Activated CD4-positive, alpha-beta memory T cell treated with anti-CD3 and anti-CD28 coated beads for 36 hours (primary cell): ENCODE results near the gene WFDC2. TPM values are rescaled to one million over a fixed set of nuclear protein-coding genes. Genes with fewer than 3 reads are reported as not detected.

Experiments used
- CTCF ChIA-PET: fragments of 350-600 bp; sonication (Branson Sonifier 250); formaldehyde crosslinking; loops from one replicate; lab custom pipeline; 2021; ENCODE audit warnings: antibody characterized with exemption, inconsistent platforms; lab: Charles Lee
- POLR2A ChIA-PET: fragments of 350-600 bp; sonication (Branson Sonifier 250); formaldehyde crosslinking; loops from one replicate; lab custom pipeline; 2021; ENCODE audit warnings: antibody characterized with exemption; lab: Charles Lee
- DNase-seq: peaks from one replicate; pipeline ENCODE4 v3.0.0-alpha.2; 2020
- H3K27ac Mint-ChIP-seq: one replicate; pipeline ENCODE4 v1.8.0; 2021; ENCODE audit warnings: mixed read lengths
- H3K27me3 Mint-ChIP-seq: one replicate; pipeline ENCODE4 v1.8.0; 2021; ENCODE audit warnings: mixed read lengths
- H3K36me3 Mint-ChIP-seq: one replicate; pipeline ENCODE4 v1.8.0; 2021; ENCODE audit warnings: mixed read lengths
- H3K4me1 Mint-ChIP-seq: one replicate; pipeline ENCODE4 v1.8.0; 2021; ENCODE audit warnings: low read depth, mixed read lengths
- H3K4me3 Mint-ChIP-seq: one replicate; pipeline ENCODE4 v1.8.0; 2021; ENCODE audit warnings: mild to moderate bottlenecking, mixed read lengths
- H3K9me3 Mint-ChIP-seq: one replicate; pipeline ENCODE4 v1.8.0; 2021; ENCODE audit warnings: mixed read lengths
- intact Hi-C: fragments of 100-400 bp; cut with micrococcal nuclease; formaldehyde crosslinking; loops from one replicate; pipeline ENCODE4 v1.15.1; 2023
- total RNA-seq, 2 experiments: library from RNA; stranded (reverse); gene quantifications; one replicate each; pipeline ENCODE4 v1.2.3, GENCODE V29; 2021

The WFDC2 gene
- total RNA-seq, 2 experiments from 2014 or later, result 0.38 to 0.92 TPM

- POLR2A ChIA-PET, result no interaction called here
- no peak for DNase-seq
- intact Hi-C loops, result no loop called here
Observed at GRCh38 chr20:45452772-45453691, 16.5 kb upstream of the WFDC2 start.

DNA sequence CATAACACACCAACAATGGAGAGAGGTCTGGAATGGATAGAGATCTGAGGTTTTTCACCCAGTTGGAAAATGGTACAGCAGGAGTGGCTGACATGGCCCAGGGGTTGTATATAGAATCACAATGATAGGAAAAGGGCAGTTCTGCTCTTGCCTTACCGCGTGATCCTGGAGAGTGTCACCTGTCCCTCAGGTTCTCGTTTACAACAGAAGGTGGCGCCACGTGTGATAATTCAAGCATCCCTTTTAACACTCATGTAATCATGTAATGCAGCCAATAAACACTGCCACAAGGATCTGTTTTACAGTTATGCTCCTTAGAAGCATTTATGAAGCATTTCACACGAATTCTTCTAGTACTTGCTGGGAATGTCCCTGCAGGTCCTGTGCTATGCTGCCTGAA is 12.9 kb upstream of the WFDC2 start:
- H3K36me3 Mint-ChIP-seq, result no peaks in the 10 kb centered on the region
- intact Hi-C loops, result loop anchor here (1.0 kb wide), 1 partner anchor 315 kb away; no protein-coding TSS in a partner anchor
- DNase-seq, result peak; percentile 64
- no peak overlapping the region for H3K27ac Mint-ChIP-seq
- no peaks in the 10 kb centered on the region for H3K4me1 Mint-ChIP-seq
- CTCF ChIA-PET, result interaction anchor here (0.6 to 6.4 kb wide), 5 partner anchors 10 to 314 kb away, joined by 3 to 50 read pairs (median 4); no protein-coding TSS in a partner anchor
- H3K4me3 Mint-ChIP-seq, result no peak overlapping the region
- POLR2A ChIA-PET, result no interaction called here
- no peaks in the 10 kb centered on the region for H3K27me3 Mint-ChIP-seq
- no peaks in the 10 kb centered on the region for H3K9me3 Mint-ChIP-seq

More at GRCh38 chr20:45452772-45453691, 16.5 kb upstream of the WFDC2 start:
- Mint-ChIP-seq H3K27ac (no peak overlapping the region), H3K27me3 (peaks cover 1% of the 10 kb centered on the region), H3K9me3 (no peaks in the 10 kb centered on the region), H3K36me3 (peaks cover 3% of the 10 kb centered on the region), H3K4me1 (no peaks in the 10 kb centered on the region), H3K4me3 (no peak overlapping the region)
- CTCF ChIA-PET, result interaction anchor here (0.8 to 7.2 kb wide), 13 partner anchors 12 to 318 kb away, joined by 4 to 69 read pairs (median 8); partner anchors contain the start of gene SYS1

- CTCF ChIA-PET, result interaction anchor here (0.6 to 1.9 kb wide), 5 partner anchors 10 to 312 kb away, joined by 3 to 20 read pairs (median 4); partner anchors contain the start of gene WFDC2
- H3K27ac Mint-ChIP-seq, result no peak overlapping the region
- no peaks in the 10 kb centered on the region for H3K27me3 Mint-ChIP-seq
- no peak overlapping the region for H3K4me3 Mint-ChIP-seq
- no peaks in the 10 kb centered on the region for H3K4me1 Mint-ChIP-seq
- no peaks in the 10 kb centered on the region for H3K36me3 Mint-ChIP-seq
- H3K9me3 Mint-ChIP-seq, result no peaks in the 10 kb centered on the region
- intact Hi-C loops, result no loop called here
- POLR2A ChIA-PET, result no interaction called here
- no peak for DNase-seq
Observed at GRCh38 chr20:45459606-45460005, 9.9 kb upstream of the WFDC2 start.

- no peak for DNase-seq
- peaks cover under 1% of the 10 kb centered on the region for H3K27me3 Mint-ChIP-seq
- no peaks in the 10 kb centered on the region for H3K4me1 Mint-ChIP-seq
- no peaks in the 10 kb centered on the region for H3K9me3 Mint-ChIP-seq
- no peaks in the 10 kb centered on the region for H3K36me3 Mint-ChIP-seq
- H3K27ac Mint-ChIP-seq, result no peak overlapping the region
- CTCF ChIA-PET, result interaction anchor here (1.5 kb wide), 1 partner anchor 310 kb away, joined by 3 read pairs; no protein-coding TSS in a partner anchor
- POLR2A ChIA-PET, result no interaction called here
- intact Hi-C loops, result no loop called here
- H3K4me3 Mint-ChIP-seq, result no peak overlapping the region
Observed at GRCh38 chr20:45461225-45461624, 8.3 kb upstream of the WFDC2 start.

DNA sequence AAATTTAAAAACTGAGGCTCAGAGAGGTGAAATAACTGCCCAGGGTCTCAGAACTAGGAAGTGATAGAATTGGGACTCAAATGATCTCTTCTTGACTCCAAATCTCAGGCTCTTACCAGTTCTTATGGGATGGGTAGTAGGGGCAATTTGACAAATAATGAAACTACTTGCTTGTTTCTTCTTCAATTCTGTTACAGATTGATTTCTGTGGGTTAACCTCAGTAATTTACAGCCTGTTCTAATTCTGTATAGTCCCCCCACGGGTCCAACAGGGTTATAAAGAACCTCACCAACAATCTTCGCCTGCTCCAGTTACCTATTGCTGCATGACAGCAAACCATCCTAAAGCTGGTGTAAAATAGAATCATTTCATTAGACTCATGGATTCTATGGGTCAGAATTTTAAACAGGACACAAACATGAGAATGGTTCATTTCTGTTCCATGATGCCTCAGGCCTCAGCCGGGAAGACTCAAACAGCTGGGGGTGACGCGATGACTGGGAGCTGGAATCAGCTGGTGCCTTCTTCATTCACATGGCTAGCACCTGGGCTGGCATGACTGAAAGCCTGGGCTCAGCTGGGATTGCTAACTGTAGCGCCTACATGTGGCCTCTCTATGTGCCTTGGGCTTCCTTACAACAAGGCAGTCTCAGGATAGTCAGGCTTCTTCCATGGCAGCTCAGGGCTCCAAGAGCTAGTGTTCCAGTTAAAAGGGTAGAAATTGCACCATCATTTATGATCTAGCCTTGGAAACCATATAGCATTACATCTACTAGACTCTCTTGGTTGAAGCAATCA is 6.6 kb upstream of the WFDC2 start:
- Mint-ChIP-seq H3K9me3 (no peaks in the 10 kb centered on the region), H3K36me3 (no peaks in the 10 kb centered on the region), H3K27me3 (peaks cover 2% of the 10 kb centered on the region), H3K4me3 (no peak overlapping the region), H3K27ac (no peak overlapping the region), H3K4me1 (no peaks in the 10 kb centered on the region)
- CTCF ChIA-PET, result interaction anchor here (1.2 to 2.7 kb wide), 2 partner anchors 13 to 89 kb away, joined by 3 to 7 read pairs; no protein-coding TSS in a partner anchor
- no peak for DNase-seq
- POLR2A ChIA-PET, result no interaction called here
- intact Hi-C loops, result no loop called here

GRCh38 chr20:45463709-45464108 is 5.8 kb upstream of the WFDC2 start:
- CTCF ChIA-PET, result interaction anchor here (1.0 to 2.7 kb wide), 4 partner anchors 12 to 307 kb away, joined by 3 to 7 read pairs (median 4); no protein-coding TSS in a partner anchor
- no peaks in the 10 kb centered on the region for H3K9me3 Mint-ChIP-seq
- POLR2A ChIA-PET, result no interaction called here
- DNase-seq, result no peak
- peaks cover 9% of the 10 kb centered on the region for H3K27me3 Mint-ChIP-seq
- H3K36me3 Mint-ChIP-seq, result no peaks in the 10 kb centered on the region
- H3K4me3 Mint-ChIP-seq, result no peak overlapping the region
- intact Hi-C loops, result no loop called here
- no peak overlapping the region for H3K27ac Mint-ChIP-seq
- H3K4me1 Mint-ChIP-seq, result no peaks in the 10 kb centered on the region

- Mint-ChIP-seq H3K9me3 (no peaks in the 10 kb centered on the region), H3K27ac (no peak overlapping the region), H3K4me1 (peaks cover 7% of the 10 kb centered on the region), H3K36me3 (no peaks in the 10 kb centered on the region), H3K27me3 (peaks cover 23% of the 10 kb centered on the region), H3K4me3 (no peak overlapping the region)
- ChIA-PET POLR2A (no interaction called here), CTCF (interaction anchor here (0.6 to 1.9 kb wide), 6 partner anchors 11 to 557 kb away, joined by 3 to 8 read pairs (median 6); no protein-coding TSS in a partner anchor)
- no peak for DNase-seq
- intact Hi-C loops, result no loop called here
Observed at GRCh38 chr20:45465491-45466266, 3.9 kb upstream of the WFDC2 start.

DNA sequence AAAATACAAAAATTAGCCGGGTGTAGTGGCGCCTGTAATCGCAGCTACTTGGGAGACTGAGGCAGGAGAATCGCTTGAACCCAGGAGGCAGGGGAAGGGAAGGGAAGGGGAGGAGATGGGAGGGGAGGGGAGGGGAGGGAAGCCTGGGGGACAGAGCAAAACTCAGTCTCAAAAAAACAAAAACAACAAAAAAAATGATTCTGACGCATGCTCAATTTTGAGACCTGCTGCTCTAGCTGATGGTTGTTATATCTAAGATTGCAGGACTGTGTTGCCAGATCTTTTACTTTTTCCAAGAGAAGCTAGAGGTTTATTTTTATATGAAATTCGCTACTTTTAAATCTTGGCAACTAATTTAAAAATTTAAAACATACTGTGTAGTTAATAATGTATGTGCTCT is 2.4 kb upstream of the WFDC2 start:
- no peak for DNase-seq
- intact Hi-C loops, result no loop called here
- ChIA-PET POLR2A (no interaction called here), CTCF (interaction anchor here (1.4 to 1.5 kb wide), 2 partner anchors 173 to 304 kb away, joined by 4 to 5 read pairs; no protein-coding TSS in a partner anchor)
- Mint-ChIP-seq H3K27me3 (peaks cover 35% of the 10 kb centered on the region), H3K4me3 (no peak overlapping the region), H3K9me3 (no peaks in the 10 kb centered on the region), H3K27ac (no peak overlapping the region), H3K36me3 (no peaks in the 10 kb centered on the region), H3K4me1 (peaks cover 10% of the 10 kb centered on the region)

DNA sequence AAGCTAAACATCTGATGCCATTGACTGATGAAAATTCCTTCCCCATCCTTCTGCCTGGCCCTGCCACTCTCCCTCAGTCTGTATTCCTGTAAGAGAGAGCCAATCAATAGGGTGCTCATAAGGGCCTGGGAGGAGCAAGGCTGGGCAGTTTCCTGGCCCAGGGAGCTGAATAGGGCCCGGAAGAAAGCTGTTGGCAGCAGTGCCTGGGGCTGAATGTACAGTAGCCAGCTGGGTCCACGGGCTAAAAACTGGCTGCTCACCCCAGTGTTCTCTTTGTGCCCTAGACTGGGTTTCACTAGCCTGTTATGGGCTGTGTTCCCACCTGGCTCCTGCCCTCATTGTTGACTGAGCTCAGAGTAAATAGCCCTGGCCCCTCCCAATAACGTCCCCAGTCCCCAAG is 1.7 kb upstream of the WFDC2 start:
- DNase-seq, result no peak
- Mint-ChIP-seq H3K4me1 (peaks cover 10% of the 10 kb centered on the region), H3K27me3 (peaks cover 40% of the 10 kb centered on the region), H3K4me3 (no peak overlapping the region), H3K27ac (no peak overlapping the region), H3K9me3 (no peaks in the 10 kb centered on the region), H3K36me3 (no peaks in the 10 kb centered on the region)
- CTCF ChIA-PET, result interaction anchor here (0.6 to 1.5 kb wide), 3 partner anchors 107 to 303 kb away, joined by 3 to 5 read pairs (median 4); no protein-coding TSS in a partner anchor
- intact Hi-C loops, result no loop called here
- POLR2A ChIA-PET, result no interaction called here

GRCh38 chr20:45470262-45470931 is 844 bp downstream of the WFDC2 start:
- DNase-seq, result peak; percentile 31
- intact Hi-C loops, result no loop called here
- peaks cover 10% of the 10 kb centered on the region for H3K4me1 Mint-ChIP-seq
- H3K36me3 Mint-ChIP-seq, result no peaks in the 10 kb centered on the region
- peak overlapping the region; percentile 38 for H3K4me3 Mint-ChIP-seq
- H3K9me3 Mint-ChIP-seq, result no peaks in the 10 kb centered on the region
- ChIA-PET POLR2A (no interaction called here), CTCF (interaction anchor here (1.2 to 2.1 kb wide), 4 partner anchors 11 to 301 kb away, joined by 3 to 8 read pairs (median 4); no protein-coding TSS in a partner anchor)
- no peak overlapping the region for H3K27ac Mint-ChIP-seq
- H3K27me3 Mint-ChIP-seq, result peaks cover 56% of the 10 kb centered on the region
